GM12801 (cell line): ENCODE data around the gene SLC27A5.

ENCODE experiments used
- TF ChIP-seq, protein P1 (sequence below): IDR thresholded peaks from one replicate; pipeline ENCODE4 v1.5.1; 2011; ENCODE audit warnings: control low read depth; ENCODE audit not compliant: insufficient read length; ENCODE audit errors: extremely low read depth

Gene SLC27A5

DNA sequence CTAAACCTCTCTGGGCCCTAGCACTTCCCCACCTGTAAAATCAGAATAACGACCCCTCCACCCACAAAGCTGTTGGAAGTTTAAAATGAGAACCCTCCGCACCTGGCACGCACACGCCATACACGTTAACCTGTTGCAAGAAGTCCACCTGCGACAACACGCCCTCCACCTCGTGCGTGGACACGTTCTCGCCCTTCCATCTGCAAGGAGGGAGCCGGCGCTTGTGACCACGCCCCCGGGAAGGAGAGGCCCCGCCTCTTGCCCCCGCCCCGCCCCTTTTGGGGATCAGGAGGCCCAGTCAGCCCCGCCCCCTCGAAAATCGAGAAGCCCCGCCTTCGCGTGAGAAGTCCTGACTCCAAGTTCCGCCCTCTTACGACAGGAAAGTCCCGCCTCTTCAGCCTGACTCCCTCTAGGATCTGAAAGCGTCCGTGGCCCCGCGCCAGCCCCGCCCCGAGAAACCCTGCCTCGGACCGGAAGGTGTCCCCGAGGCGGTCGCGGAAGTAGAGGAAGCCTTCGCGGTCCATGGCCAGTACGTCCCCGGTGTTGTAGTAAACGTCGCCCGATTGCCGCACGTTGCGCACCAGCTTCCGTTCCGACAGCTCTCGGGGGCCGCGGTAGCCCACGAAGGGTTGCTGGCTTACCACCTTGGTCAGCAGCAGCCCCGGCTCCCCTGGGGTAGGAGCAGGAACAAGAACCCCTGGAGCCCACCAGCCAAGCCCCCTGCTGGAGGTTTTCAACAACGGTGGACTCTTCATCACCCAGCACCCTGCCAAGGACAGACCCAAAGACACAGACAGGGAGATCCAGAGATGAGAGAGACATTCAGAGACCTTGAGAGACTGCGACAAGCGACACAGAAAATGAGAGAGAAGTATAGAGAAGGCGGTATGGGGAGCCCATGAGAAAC lies 12.5 kb downstream of the SLC27A5 start:
- TF ChIP-seq, protein P1, sequence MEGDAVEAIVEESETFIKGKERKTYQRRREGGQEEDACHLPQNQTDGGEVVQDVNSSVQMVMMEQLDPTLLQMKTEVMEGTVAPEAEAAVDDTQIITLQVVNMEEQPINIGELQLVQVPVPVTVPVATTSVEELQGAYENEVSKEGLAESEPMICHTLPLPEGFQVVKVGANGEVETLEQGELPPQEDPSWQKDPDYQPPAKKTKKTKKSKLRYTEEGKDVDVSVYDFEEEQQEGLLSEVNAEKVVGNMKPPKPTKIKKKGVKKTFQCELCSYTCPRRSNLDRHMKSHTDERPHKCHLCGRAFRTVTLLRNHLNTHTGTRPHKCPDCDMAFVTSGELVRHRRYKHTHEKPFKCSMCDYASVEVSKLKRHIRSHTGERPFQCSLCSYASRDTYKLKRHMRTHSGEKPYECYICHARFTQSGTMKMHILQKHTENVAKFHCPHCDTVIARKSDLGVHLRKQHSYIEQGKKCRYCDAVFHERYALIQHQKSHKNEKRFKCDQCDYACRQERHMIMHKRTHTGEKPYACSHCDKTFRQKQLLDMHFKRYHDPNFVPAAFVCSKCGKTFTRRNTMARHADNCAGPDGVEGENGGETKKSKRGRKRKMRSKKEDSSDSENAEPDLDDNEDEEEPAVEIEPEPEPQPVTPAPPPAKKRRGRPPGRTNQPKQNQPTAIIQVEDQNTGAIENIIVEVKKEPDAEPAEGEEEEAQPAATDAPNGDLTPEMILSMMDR, result no peak

DNA sequence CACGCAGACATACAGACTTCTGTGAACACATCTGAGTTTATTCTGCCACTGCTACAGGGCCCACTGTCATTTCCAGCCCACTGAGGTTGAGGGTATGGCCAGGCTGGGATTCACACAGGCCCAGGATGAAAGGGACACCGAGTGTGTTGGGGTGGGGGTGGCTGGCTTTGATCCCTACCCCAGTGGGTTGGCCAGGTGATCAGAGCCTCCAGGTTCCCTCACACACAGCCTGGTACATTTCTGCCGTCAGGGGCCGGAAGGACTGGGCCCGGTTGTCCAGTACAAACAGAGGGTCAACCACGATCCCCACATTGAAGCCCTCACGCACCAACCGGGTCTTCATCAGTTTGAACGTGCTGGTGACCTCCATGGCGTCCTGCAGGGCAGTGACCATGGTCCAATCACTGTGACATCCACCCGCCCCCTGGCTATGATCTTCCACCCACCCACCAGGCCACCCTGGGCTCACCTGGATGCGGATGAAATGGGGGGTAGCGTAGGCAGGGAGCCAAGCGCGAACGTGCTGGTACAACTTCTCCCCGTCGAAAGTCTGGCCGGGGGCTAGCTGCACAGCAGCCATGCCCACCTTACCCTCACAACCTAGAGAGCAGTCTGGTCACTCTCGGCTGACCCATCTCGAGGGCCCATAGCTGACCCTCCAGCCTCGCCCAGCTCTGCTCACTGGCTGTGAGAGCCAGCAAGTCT lies 13.3 kb downstream of the SLC27A5 start:
- TF ChIP-seq, protein P1, result no peak

DNA sequence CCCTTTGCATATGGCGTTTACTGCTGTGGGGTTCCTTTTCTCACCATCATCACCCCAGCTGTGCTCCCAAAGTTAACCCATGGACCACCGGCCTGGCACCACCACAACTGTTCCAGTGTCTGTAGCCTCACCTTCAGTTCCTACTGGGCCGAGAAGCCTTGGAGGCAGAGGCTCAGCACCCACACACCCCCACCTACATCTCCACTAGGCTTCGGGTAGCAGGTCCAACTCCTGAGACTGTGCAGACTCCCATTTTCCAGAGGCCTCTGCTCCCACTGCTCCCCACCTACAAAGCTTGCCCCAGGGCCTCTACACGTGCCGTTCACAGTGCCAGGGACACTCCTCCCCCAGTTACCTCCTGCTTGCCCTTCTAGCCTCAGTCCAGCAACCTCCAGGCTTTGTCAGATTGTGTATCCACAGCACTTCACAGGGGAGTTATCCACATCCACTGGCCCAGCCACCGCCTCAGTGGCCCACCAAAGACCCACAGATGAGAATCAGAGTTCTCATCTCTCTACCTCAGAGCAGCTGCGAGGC lies 14.1 kb downstream of the SLC27A5 start:
- TF ChIP-seq, protein P1, result no peak

DNA sequence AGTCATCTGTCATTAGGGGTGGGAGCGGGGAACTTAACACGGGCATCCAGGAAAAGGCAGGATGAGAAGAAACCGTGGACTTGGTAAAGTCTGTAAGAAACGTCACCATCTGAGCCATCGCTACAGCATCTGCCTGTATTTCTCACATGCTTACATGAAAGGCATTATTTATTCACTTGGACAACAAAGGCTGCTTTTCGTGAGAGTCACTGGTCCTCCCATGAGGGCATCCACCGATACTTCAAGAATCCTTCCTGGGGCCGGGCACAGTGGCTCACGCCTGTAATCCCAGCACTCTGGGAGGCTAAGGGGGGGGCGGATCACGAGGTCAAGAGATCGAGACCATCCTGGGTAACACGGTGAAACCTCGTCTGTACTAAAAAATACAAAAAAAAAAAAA lies 19.5 kb downstream of the SLC27A5 start:
- TF ChIP-seq, protein P1, result no peak

DNA sequence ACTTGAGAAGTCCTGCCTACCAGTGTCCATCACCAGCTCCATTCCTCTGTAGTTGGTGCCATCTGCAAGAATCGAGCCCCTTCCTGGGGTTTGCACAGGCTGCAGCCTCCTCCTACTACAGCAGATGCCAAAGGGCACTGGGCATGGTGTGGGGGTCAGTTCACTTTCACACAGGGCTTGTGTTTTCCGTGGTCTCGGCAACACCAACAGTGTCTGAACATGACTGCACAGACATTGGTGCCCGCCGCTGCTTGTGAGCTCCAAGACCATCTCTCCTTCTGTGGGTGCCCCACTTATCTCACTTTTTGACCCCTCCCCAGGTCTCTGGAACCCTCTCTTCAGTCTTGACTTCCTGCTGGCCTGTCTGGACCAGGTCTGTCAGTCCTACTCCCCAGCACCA lies 20.4 kb downstream of the SLC27A5 start:
- TF ChIP-seq, protein P1, result no peak

DNA sequence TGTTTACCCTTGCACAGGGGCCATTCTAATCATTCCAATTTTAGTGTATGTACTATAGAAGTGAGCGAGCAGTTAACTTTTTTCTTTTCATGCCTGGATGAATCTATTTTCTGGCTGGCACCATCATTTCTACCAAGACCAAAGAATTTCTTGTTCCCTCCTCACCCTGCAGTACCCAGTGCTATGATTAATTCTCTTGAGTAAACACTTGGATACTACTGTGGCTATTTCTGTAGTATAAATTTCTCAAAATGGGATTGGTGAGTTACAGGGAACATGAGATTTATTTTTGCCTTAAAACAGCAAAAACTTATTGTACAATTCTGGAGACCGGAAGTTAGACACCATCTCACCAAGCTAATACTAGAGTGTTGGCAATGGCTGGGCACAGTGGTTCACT lies 28.0 kb downstream of the SLC27A5 start:
- TF ChIP-seq, protein P1, result no peak

DNA sequence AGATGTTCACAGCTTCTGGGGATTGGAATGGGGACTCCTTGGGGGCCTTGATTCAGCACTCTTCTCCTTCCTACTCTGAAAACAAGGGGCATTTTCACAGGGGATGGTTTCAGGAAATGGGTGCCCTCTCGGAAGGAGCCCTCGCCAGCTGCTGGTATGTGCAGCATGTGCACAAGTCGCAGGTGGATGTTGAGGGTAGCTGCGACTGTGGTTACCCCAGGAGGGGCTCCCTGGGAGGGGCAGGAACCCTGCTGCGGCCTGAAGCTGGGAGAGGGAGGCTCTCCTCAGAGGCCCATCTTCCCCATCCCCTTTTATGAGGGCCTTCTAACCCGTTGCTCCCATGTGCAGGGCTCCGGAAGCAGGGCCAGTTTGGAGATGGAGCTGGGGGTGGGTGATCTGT lies 29.4 kb downstream of the SLC27A5 start:
- TF ChIP-seq, protein P1, result no peak
